ENCODE data around the gene SPTA1.

DNA sequence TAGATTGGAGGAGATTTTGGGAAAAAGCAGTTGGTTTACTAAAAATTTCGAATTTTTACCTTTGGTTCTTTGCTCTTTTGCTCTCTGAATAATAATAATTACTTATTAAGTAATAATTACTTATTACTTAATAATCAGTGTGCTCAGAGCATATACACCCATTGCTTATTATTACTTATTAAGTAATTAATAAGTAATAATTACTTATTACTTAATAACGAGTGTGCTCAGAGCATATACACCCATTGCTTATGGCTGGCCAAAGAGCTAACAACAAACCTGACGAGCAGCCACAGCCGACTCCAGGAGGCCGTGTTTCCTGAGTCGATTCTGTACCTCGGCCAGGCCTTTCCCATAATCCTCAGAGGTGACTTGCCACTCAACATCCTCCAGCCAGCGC lies 20.5 kb downstream of the SPTA1 start:
- TF ChIP-seq EZH2 (optimal IDR thresholded peaks at IDR 0.05; ENCODE audit: low read depth, low read length) = no peak
- TF ChIP-seq, protein P1, sequence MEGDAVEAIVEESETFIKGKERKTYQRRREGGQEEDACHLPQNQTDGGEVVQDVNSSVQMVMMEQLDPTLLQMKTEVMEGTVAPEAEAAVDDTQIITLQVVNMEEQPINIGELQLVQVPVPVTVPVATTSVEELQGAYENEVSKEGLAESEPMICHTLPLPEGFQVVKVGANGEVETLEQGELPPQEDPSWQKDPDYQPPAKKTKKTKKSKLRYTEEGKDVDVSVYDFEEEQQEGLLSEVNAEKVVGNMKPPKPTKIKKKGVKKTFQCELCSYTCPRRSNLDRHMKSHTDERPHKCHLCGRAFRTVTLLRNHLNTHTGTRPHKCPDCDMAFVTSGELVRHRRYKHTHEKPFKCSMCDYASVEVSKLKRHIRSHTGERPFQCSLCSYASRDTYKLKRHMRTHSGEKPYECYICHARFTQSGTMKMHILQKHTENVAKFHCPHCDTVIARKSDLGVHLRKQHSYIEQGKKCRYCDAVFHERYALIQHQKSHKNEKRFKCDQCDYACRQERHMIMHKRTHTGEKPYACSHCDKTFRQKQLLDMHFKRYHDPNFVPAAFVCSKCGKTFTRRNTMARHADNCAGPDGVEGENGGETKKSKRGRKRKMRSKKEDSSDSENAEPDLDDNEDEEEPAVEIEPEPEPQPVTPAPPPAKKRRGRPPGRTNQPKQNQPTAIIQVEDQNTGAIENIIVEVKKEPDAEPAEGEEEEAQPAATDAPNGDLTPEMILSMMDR (IDR thresholded peaks at IDR 0.05; ENCODE audit: low read length) = no peak
- no peak for TF ChIP-seq EZH2phosphoT487 (IDR thresholded peaks at IDR 0.05; ENCODE audit: low read length)
